Pancreas (tissue), 10 donors: Measurements from ENCODE around the gene INS. TPM values are rescaled to one million over a fixed set of nuclear protein-coding genes. Genes with fewer than 3 reads are reported as not detected.

Experiments used
- ATAC-seq, 4 donors: fragments of 200-7000 bp; cut with Tn5 transposase; one replicate each; pipeline versions ENCODE4 v1.8.0 to v1.9.1; 2020; ENCODE audit warnings: mild to moderate bottlenecking in 4 of 4, moderate library complexity in 4 of 4
- DNase-seq, 6 donors: peaks; one replicate each; pipeline ENCODE4 v3.0.0-alpha.2; 2020
- FAIRE-seq: peaks from 2 replicates; lab custom pipeline; 2012; peaks lifted over from hg19 to GRCh38; lab: Jason Lieb, UNC
- H3K27ac ChIP-seq, 4 donors: fragments of 200-600 bp; sonication (generic); 1 replicate in 3 of 4; 2 replicates in 1 of 4; pipeline versions ENCODE4 v1.5.0 to v1.8.0; 2020
- H3K27me3 ChIP-seq, 4 donors: fragments of 200-600 bp; one replicate each; pipeline ENCODE4 v1.8.0; 2021
- H3K36me3 ChIP-seq, 3 donors: fragments of 200-600 bp; sonication (generic) in 1 of 3; one replicate each; pipeline versions ENCODE4 v1.5.0 to v1.8.0; 2020 to 2021
- H3K4me1 ChIP-seq, 3 donors: fragments of 200-600 bp; one replicate each; pipeline ENCODE4 v1.8.0; 2021
- H3K4me3 ChIP-seq, 4 donors: fragments of 200-600 bp; sonication (generic) in 2 of 4; one replicate each; pipeline versions ENCODE4 v1.5.0 to v1.8.0; 2020 to 2021
- H3K9me3 ChIP-seq, 4 donors: fragments of 200-600 bp; one replicate each; pipeline ENCODE4 v1.8.0; 2021
- WGBS, 2 donors: extraction: QIAGEN DNeasy Blood & Tissue Kit; methylation state at CpG; one replicate each; pipeline ENCODE4 v1.1.7; 2013; 5-methylcytosine and 5-hydroxymethylcytosine counted together
- intact Hi-C, 3 donors: fragments of 100-400 bp; cut with DNase I; formaldehyde crosslinking; loops; one replicate each; pipeline versions ENCODE4 v1.11.1 to v1.14.2; 2022
- polyA plus RNA-seq, 2 donors: library from polyadenylated mRNA; stranded (reverse); fragments of 200-250 nt; gene quantifications; one replicate each; pipeline ENCODE4 v1.2.3, GENCODE V29; 2013
- total RNA-seq, 6 donors: library from RNA; stranded (reverse); fragmentation: NEBNext Ultra II Directional in 4 of 6; extraction: Animal tissue kit (Norgen Biotek cat#: 25700) in 4 of 6; gene quantifications; one replicate each; pipeline versions ENCODE4 v1.2.1 to v1.2.4, GENCODE V29; 2021 to 2023
- TF ChIP-seq, protein P1 (sequence below), 4 donors: fragments of 200-600 bp; sonication (generic) in 3 of 4; IDR thresholded peaks; one replicate each; pipeline versions ENCODE4 v1.5.0 to v1.8.0; 2021; ENCODE audit warnings: antibody characterized with exemption in 4 of 4
- donor health status: healthy with polysubstance abuse.
- donor health status: DM: no; HTN: no; CAD: no; lungs with moderate emphysema.
- donor health status: DM: no; HTN: no; CAD: no.
- donor health status: control.
- donor health status: control.
- donor health status: Bipolar disorder and iron deficiency.
- donor health status: DM: yes; HTN: yes; CAD: no.
- donor health status: DM: no; HTN: no; CAD: no.
- donor health status: DM: no; HTN: no; CAD: no.
- donor health status: DM: yes; HTN: yes; CAD: no.

The INS gene
- total and polyA plus RNA-seq, 8 donors, result 1,425 to 145,342 (median 6,399) TPM

DNA sequence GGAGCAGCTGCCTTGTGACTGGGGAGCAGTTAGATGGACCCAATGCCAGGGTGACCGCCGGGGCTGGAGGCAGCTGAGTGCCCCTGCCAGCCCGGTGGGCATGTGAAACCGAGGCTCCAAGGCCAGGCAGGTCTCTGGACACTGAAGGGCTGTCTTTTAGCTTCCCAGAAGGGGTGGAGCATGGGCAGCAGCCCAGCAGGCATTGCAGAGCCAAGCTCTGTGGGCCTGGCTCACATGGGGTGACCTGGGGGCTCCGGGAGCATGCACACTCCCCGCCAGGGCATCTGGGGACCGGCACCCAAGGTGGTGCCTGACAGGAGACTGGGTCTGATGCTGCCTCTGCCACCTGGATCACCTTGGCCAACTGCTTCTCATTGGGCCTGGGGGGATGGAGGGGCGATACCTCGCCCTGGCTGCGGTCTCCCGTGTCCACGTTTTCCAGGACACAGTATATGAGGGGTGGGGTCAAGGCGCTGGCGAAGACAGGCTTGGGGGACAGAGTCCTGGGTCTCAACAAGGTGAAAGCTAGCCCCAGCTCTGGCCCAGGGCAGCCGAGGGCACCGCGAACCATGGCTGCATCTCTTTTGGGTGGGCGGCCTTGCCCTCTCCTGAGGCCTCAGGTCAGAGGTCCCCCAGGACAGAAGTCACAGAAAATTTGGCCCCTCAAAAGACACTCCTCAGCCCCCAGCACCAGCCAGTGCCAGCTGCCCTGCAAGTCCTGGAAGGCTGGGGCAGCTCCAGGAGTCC, 3.5 kb downstream of the INS start:
- Histone ChIP-seq H3K36me3 (no peaks in the 10 kb centered on the region), H3K9me3 (no peaks in the 10 kb centered on the region), H3K27me3 (no peaks in the 10 kb centered on the region), H3K4me3 (no peak overlapping the region), H3K27ac (no peak overlapping the region), H3K4me1 (no peaks in the 10 kb centered on the region)
- TF ChIP-seq, protein P1, sequence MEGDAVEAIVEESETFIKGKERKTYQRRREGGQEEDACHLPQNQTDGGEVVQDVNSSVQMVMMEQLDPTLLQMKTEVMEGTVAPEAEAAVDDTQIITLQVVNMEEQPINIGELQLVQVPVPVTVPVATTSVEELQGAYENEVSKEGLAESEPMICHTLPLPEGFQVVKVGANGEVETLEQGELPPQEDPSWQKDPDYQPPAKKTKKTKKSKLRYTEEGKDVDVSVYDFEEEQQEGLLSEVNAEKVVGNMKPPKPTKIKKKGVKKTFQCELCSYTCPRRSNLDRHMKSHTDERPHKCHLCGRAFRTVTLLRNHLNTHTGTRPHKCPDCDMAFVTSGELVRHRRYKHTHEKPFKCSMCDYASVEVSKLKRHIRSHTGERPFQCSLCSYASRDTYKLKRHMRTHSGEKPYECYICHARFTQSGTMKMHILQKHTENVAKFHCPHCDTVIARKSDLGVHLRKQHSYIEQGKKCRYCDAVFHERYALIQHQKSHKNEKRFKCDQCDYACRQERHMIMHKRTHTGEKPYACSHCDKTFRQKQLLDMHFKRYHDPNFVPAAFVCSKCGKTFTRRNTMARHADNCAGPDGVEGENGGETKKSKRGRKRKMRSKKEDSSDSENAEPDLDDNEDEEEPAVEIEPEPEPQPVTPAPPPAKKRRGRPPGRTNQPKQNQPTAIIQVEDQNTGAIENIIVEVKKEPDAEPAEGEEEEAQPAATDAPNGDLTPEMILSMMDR (IDR thresholded peaks at IDR 0.05), result no peak
- DNase-seq (no peak), FAIRE-seq (no peak), ATAC-seq (no peak)
- intact Hi-C loops, result loop anchor here in 2 of 3 donors (5.0 to 10.0 kb wide), 3 partner anchors 465 to 505 kb away; no protein-coding TSS in a partner anchor
- WGBS, 2 donors, result 59 to 73% methylated on average over 15 to 18 of the region's 18 CpGs

DNA sequence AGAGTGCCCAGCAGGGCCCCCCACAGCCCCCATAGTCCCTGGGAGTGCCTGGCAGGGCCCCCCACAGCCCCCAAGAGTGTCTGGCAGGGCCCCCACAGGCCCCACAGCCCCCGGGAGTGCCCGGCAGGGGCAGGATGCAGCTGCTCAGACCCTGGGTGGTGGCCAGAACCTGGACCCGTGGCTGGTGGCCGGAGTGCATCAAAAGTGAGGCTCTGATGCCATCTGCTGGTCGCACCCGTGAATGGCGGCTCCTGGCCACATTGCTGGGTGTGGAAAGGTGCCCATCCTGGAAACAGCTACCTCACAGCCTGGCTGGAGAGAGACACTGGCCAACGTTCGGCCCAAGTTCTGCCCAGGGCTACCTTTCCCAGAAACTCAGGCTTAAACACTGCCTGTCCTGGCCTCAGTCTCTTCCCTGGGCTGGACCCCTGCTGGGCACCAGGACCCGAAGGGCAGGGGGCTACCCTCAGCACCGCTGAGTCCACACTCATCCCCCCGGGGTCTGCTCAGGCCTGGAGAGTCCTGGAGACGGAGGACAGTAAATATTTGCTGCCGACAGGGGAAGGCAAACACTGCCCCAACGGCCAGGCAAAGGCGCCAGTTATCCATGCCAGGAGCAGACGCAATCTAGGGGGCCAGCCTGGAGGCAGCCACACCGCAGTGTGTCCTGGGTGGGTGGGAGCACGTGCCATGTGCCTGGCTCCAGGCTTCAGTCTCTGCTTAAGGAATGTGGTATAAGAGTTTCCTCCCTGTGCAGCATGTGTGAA, 4.4 kb downstream of the INS start:
- FAIRE-seq (no peak), DNase-seq (peak in 5 of 6 donors; percentile 58 to 93 (median 87)), ATAC-seq (peak; percentile 53 to 72 (median 57))
- no peaks in the 10 kb centered on the region for H3K4me1 ChIP-seq
- WGBS, 2 donors, result 17 to 18% methylated on average over 19 of the region's 19 CpGs
- intact Hi-C loops, result loop anchor here in 2 of 3 donors (5.0 to 10.0 kb wide), 3 partner anchors 464 to 504 kb away; no protein-coding TSS in a partner anchor
- TF ChIP-seq, protein P1 (IDR thresholded peaks at IDR 0.05), result peak; percentile 71 to 80 (median 75)
- H3K27me3 ChIP-seq, result no peaks in the 10 kb centered on the region
- H3K36me3 ChIP-seq, result no peaks in the 10 kb centered on the region
- no peaks in the 10 kb centered on the region for H3K9me3 ChIP-seq
- no peak overlapping the region for H3K4me3 ChIP-seq
- no peak overlapping the region for H3K27ac ChIP-seq

DNA sequence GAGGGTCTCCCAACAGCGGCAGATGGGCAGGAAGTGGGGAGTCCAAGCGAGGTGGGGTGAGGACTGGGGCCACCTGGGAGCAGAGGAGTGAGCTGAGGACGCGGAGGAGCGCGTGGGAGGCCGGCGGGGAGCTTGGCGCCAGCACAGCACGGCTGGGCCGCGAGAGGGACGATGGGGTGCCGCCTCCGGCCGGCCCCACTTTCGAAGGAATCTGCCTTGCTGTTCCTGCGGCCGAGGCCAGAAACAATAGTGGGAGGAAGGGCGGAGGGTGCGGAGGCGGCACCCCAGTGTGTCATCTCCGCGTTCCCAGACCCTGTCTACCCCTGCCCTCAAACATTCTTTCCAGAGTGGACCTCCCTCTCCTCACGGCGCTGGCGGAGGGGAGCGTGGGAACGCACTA, 5.5 kb downstream of the INS start:
- intact Hi-C loops, result loop anchor here in 2 of 3 donors (5.0 to 10.0 kb wide), 3 partner anchors 463 to 503 kb away; no protein-coding TSS in a partner anchor
- FAIRE-seq (no peak), ATAC-seq (no peak), DNase-seq (no peak)
- TF ChIP-seq, protein P1 (IDR thresholded peaks at IDR 0.05), result no peak
- Histone ChIP-seq H3K4me3 (no peak overlapping the region), H3K27ac (no peak overlapping the region), H3K4me1 (no peaks in the 10 kb centered on the region), H3K9me3 (no peaks in the 10 kb centered on the region), H3K36me3 (no peaks in the 10 kb centered on the region), H3K27me3 (no peaks in the 10 kb centered on the region)
- WGBS, 2 donors, result 76 to 80% methylated on average over 27 to 29 of the region's 29 CpGs

DNA sequence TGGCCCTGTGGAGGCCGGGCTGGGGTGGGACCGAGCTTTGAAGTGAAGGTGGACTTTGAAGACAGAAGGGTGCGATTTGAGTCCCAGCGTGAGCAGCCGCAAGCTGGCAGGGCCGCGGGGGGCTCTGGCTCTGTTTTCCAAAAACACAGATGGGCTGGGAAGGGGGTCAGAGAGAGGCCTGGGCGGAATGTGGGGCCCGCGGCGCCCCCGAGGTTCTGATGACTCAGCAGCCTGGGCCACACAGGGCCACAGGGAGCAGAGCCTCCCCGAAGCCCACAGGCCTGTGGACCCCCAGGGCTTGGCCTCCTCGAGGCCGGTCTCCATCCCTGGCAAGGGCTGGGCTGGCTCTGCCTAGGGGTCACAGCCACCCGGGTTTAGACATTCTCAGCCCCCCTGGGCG, 6.1 kb downstream of the INS start:
- no peak overlapping the region for H3K27ac ChIP-seq
- no peaks in the 10 kb centered on the region for H3K36me3 ChIP-seq
- no peak for DNase-seq
- H3K27me3 ChIP-seq, result no peaks in the 10 kb centered on the region
- FAIRE-seq, result no peak
- no peaks in the 10 kb centered on the region for H3K9me3 ChIP-seq
- intact Hi-C loops, result loop anchor here in 2 of 3 donors (5.0 to 10.0 kb wide), 4 partner anchors 273 to 503 kb away; no protein-coding TSS in a partner anchor
- 67 to 72% methylated on average over 17 of the region's 17 CpGs for WGBS, 2 donors
- TF ChIP-seq, protein P1 (IDR thresholded peaks at IDR 0.05), result no peak
- no peaks in the 10 kb centered on the region for H3K4me1 ChIP-seq
- no peak for ATAC-seq
- no peak overlapping the region for H3K4me3 ChIP-seq
